NCI-H146 treated with DMSO at 0.1 percent for 48 hours (cell line): ENCODE data around the gene C1orf167.

Experiments
- DNase-seq: peaks from one replicate; lab custom pipeline; 2025; ENCODE audit not compliant: unreplicated experiment; lab: John Stamatoyannopoulos, UW

The C1orf167 gene

DNA sequence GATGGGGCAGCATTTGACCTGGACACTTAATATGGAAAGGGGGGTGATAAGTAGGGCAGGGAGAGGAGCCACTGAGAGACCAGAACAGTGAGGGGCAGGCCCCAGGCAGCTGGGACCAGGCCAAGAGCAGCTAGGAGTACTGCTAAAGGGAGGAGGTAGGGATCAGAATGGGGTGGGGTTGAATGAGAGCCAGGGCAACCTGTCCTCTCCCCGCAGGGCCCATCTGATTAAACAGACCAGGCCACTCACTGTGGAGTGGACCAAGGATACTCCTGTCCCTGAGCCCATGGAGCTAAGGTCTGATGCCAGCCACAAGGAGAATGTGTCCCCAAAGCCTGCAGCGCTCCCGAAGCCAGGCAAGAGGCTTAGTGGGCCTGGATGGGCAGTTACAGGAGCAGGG lies 2.1 kb downstream of the C1orf167 start:
- no peak for DNase-seq

DNA sequence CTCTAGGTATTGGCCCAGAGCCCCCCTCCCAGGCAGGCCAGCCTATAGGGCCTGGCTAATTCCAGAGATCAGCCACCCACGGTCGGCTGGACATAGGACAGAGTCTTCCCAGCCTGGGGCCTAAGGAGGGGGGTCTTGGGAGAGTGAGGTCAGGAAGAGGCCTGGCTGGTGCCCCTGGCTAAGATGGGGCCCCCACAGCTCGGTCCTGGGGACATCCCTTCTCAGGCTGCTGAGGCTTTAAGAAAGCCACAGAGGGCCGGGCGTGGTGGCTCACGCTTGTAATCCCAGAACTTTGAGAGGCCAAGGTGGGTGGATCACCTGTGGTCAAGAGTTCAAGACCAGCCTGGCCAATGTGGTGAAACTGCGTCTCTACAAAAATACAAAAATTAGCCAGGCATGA lies 2.5 kb downstream of the C1orf167 start:
- DNase-seq: no peak

DNA sequence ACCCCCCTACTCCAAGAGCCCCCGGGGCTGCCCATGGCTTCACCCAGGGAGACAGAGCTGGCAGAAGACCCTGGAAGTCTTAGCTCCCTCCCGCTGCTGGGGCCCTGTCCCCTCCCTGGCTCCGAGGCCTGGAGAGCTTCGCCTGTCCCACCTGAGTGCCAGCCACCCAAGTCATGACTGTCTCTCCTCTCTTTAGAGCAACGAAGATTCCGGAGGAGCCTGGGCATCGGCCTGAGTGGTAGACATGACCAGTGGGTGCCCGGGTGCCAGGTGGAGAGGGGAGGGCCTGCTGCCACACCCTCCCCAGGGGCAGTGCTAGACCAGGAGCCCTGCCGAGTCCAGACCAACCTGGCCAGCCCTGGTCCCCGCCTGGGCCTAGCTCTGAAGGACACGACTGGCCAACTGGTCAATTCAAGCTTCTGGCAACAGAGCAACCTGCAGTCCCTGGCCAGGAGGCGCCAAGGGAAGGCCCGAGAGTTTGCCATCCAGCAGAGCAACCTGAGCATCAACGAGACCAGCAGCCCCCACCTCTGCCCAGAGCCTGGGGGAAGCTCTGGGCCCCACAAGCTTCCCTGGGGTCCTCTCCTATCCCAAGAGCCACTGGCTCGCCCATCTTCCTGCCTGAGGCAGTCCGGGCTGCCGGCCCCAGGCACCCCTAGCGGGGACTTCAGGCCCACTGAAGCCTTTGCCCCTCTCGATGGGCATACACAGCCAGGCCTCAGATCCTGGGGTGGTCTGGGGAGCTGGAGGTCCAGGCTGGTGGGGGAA lies 3.9 kb downstream of the C1orf167 start:
- DNase-seq: no peak

DNA sequence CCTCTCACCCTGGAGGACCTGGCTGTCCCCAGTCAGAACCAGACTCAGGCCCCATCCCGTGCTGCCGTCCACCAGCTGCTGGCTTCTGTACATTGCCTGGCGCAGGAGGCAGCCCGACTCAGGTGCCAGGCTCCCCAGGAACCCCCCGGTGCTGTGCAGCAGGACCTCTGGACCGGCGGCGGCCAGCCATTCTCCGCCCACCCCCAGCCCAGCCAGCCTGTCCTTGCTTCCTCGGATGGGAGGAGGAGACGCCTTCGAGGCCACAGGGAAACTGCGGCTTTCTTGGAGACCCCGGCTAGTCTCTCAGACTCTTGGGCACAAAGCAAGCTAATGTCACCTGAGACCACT lies 4.4 kb downstream of the C1orf167 start:
- no peak for DNase-seq

DNA sequence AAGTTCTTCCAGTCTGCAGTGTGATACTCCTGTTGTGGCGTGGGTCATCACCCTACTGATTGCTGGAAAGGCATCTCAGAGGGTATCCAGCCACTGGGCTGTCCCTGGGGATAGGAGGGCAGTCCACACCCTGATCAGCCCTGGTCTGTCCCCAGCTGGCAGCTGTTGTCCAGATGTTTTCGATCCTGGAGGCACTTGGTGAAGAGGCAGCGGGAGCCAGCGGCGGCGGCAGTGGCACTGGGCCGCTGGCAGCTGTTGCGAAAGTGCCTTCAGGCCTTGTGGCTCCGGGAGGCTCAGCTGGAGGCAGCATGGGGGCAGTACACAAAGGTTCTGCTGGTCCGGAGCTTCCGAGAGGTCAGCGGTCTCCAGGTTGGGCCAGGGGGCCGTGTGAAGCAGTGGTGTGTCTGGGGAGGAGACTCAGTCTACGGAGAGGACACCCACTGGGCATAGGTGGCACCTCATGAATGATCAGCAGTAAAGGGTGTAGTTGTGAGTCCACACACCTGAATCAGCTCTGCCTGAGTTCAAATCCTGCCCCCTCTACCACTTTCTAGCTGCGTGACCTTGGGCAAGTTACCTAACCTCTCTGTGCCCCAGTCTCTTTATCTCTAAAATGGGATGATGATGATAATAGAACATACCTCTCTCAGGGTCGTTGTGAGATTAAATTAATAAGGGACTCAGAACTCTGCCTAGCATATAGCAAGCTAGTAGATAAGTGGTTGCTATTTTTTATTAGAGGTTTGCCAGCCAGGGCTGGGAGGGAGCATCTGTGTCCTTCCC lies 6.1 kb downstream of the C1orf167 start:
- no peak for DNase-seq

DNA sequence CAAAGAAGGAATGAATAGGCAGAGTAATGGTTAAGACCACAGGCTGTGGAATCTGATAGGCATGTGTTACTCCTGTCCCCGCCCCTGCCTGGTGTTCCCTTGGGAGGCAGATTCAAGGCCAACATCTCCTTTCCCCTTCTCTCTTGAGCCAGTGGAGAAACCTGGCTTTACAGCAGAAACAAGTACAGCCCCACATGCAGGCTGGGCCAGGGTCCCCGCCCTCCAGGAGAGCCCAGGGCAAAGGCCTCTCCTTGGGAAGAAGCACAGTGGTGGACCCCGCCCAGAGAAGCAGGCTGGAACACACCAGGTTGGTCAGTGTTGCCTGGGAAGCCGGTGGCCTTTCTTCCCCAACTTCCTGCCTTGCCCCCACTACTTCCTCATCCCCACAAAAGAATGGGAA lies 6.8 kb downstream of the C1orf167 start:
- no peak for DNase-seq

DNA sequence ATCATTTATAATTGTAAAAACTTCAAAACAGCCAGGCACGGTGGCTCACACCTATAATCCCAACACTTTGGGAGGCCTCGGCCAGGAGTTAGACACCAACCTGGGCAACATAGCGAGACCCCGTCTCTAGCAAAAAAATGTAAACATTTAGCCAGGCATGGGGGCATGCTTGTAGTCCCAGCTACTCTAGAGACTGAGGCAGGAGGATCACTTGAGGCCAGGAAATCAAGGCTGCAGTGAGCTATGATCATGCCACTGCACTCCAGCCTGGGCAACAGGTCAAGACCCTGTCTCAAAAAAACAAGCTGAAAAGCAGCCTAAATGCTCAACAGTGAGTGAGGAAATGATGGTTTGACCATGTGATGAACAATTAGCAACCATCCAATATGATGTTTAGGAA lies 7.3 kb downstream of the C1orf167 start:
- DNase-seq: no peak

DNA sequence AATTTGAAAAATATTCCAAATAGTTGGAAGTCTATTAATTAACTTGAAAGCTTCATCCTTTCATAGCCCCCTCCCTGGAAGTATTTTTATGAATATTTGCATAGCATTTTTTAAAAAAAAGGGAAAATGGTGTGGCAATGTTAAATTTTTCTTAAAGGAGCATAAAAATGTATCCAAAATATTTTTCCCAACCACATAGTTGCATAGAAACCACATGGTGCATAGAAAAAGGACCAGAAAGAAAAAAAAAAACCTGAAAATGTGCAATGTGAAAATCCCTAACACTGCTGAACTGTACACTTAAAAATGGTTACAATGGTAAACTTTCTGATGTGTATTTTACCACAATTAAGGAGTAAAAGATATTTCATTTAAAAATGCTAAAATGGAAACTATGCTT lies 8.0 kb downstream of the C1orf167 start:
- DNase-seq: no peak

DNA sequence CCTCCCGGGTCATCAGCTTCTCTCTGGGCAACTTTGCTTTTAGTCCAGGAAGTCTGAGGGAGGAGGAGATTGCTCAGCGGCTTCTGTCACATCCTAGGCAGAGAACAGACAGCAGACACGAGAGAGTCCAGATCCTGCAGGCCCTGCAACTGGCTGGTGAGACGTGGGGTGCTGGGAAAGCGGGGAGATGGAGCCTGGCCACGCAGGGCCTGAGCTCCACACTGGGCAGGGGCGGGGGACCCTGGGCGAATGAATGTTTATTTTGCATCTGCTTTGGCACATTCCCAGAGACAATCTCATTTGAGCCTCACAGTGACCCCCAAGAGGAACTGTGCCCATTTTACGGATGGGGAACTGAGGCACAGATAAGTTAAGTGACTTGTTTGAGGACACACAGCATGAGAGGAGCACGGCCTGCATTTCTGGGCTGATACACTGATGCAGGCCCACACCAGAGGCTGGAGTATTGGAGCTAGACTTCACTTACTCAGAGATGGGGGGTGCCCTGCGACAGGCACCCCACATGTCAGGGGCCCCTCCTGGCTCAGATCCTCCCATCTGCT lies 9.6 kb downstream of the C1orf167 start:
- no peak for DNase-seq

DNA sequence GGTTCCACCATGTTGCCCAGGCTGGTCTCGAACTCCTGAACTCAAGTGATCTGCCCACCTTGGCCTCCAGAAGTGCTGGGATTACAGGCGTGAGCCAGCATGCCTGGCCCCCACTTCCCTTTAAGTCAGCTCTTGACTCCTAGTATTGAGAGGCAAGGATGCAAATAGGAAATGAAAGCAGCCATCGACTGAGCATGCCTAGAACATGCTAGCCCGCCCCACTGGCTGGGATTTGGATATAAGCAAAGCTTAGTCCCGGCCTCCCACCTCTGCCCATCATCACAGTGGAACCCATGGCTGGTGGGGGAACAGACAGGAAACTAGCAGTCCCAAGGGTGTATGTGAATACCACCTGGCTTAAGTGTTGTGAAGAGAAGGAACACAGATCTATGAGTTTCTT lies 10.5 kb downstream of the C1orf167 start:
- DNase-seq: no peak

DNA sequence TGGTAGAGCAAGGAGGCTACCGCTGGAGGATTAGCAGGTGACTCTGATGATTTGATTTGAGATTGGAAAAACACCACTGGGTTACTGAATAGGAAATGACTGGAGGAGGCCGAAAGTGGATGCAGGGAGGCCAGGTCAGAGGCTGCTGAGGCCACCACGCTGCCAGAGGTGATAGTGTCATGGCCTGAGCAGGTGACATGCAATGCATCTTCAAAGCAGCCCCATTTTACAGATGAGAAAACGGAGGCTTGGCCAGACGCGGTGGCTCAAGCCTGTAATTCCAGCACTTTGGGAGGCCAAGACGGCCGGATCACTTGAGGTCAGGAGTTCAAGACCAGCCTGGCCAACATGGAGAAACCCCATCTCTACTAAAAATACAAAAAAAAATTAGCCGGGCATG lies 12.8 kb downstream of the C1orf167 start:
- no peak for DNase-seq

DNA sequence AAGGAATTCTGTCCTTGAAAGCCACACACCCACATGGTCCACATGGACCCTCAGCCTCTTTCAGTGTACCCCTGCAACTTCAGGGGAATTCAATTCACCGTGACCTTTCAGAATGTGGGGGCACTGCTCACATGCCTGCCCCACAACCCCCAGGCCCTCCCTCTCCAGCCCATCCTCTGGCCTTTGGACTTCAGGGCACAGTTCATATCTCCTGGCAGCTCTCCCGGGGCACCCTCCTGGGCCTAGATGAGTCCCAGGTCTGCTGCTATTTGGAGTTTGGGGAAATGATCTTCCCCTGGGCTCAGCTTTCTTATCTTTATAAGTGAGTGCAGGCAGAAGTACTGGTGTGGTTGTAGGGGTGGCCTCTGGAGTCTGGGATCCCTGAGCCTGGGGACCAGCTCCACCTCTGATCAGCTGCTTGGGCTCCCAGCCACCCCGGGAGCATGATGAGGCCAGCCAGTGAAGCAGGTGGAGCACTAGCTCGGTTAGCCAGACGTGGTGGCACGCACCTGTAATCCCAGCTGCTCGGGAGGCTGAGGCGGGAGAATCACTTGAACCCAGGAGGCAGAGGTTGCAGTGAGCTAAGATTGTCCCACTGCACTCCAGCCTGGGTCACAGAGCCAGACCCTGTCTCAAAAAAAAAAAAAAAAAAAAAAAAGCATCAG lies 15.8 kb downstream of the C1orf167 start:
- no peak for DNase-seq

DNA sequence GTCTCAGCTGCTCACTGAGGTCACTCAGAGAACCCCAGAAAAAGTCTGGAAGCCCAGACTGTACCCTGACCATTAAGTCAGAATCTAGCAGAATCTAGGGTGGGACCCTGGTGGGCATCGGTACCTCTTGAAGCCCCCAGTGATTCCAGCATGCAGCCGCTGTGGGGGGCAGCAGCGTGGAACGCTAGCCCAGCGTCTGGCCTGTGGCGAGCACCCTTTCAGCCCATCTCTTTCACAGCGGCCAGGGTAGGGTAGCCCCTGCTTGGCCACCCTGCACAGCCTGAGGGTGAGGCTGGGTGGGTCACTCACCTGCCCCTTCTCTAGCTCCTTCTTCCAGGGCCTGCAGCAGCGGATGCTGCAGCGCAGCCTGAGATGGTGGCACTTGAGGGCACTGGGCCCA lies 16.3 kb downstream of the C1orf167 start:
- DNase-seq: no peak

DNA sequence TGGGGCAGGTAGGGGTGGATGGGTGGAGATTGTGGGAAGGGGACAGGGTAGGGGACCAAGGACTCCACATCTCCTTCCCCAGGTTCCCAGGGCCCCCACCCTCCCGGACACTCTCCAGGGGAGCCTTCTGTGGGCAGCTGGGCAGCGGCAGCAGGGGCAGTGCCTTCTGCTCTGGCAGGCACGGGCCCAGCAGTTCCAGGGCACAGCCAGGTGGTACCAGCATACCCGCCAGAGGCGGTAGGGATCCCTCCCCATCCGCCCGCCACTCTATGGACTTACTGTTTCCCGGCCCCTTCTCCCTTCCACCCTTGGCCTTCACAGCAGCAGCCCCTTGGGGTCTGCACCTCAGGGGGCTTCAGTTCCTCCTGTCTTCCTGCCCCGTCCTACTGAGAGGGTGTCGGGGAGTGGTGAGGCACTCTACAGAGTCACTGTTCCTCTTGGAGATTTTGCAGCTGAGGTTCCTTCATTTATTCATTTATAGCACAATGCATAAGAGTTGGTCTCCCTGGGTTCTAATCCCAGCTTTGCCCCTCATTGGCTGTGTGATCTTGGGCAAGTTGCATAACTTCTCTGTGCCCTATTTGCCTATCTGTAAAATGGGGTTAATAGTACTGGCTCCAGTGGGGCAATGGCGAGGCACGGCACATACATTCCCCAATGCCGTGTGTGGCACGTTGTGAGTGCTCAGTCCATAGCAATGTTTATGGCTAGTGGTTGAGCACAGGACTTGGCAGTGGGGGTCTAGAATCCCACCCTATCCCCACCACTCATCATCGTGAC lies 17.0 kb downstream of the C1orf167 start:
- DNase-seq: no peak

DNA sequence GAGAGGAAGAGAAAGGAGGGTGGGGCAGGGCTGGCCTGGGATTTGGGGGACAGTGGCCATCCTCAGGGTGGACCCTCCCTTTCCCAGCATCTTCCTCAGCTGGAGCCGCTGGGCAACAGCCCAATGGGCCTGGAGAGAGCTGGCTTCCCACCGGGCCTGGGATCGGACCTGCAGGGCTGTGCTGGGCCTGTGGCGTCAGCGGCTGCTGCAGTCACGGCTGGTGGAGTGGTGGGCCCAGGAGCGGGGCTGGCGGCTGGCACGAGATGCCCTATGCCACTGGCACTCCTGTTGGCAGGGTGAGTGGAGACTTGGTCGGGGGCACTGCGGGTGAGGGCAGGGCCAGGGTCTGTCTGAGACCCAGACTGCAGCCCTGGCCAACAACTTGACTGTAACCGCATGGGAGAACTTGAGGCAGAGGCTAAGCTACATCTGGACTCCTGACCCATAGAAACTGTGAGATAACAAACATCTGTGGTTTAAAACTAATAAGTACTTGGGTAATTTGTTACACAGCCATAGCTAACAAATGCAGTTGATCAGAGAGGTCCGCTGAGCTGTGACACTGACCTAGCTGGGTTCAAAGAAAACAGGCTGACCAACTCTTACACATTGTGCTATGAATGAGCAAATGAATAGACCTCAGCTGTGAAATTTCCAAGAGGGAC lies 17.9 kb downstream of the C1orf167 start:
- DNase-seq: no peak

DNA sequence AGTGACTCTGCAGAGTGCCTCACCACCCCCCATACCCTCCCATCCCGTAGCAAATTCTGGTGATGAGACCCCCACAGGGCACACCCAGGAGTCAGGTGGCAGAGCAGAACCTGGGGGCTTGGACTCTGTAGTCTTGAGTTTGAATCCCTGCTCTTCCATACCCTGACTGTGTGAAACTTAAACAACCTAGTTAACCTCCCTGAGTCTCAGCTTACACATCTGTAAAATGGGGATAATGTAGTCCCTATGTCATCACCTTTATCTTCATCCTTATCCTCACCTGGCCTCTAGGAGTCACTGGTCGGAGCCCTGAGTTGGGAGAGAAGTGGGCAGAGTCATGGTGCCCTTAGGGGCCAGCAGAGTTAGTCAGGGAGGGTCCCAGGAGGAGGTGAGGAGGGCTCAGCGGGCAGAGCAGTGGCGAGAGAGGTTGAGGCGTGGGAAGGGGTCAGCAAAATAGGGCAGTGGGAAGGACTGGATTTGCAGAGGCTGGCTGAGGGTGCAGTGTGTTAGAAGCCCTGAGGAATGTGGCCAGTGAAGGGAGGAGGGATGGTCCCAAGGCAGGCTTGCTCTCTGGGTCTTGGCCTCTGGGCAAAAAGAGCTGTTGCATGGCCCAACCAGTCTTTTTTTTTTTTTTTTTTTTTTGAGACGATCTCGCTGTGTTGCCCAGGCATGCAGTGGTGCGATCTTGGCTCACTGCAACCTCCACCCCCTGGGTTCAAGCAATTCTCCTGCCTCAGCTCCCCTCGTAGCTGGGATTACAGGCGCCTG lies 18.6 kb downstream of the C1orf167 start:
- no peak for DNase-seq

DNA sequence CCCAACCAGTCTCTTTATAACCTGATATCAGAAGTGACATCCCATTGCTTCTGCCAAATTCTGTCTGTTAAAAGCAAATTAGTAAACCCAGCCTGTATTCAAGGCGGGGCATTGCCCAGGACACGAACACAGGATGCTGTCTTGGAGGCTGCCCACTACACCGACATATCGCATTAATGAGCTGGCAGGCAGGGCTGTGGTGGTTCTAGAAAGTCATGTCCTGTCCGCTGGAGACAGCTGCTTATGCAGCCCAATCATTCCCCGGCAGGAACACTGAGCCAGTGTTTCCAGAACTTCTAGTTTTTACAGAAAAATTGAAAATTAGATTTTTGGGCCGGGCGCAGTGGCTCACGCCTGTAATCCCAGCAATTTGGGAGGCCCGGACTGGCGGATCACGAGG lies 19.3 kb downstream of the C1orf167 start:
- DNase-seq: no peak

DNA sequence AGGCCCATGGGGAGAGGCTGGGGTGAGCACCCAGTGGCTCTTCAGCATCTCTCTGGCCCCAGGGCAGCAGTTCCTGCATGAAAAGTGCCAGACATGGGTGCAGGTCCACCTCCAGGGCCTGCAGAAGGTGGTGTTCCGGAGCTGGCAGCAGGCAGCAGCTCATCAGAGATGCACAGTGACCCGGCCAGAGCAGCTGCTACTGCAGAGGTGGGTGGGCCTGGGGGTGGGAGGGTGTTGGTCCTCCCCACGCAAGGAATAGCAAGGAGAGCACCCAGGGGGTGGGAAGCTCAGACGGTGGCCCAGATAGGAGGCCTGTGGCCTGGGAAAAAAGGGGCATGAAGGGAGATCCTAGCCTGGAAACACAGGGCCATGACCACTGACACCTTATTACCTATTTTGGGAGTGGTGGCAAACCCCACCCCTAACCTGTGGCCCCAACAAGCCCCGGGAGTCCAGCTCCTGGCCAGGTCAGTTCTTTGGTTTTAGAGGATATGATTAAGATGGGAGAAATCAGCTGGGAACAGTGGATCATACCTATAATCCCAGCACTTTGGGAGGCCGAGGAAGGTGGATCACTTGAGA lies 20.2 kb downstream of the C1orf167 start:
- DNase-seq: no peak

DNA sequence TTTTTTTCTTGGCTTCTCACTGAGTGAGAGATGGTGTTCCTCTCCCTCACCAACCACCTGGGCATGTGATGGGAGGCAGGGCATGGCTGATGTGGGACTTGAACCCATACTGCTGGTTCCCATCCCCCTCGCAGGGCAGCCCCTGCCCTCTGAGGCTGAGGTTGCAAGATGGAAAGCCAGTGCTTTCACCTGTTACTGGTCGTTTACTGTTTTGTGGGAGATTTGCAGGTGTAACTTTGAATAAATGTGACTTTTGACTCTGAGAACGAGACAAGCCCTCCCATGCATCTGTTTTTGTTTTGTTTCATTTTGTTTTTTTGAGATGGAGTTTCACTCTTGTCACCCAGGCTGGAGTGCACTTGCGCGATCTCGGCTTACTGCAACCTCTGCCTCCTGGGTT lies 21.6 kb downstream of the C1orf167 start:
- no peak for DNase-seq
